ENCODE data around the gene CPA1.

Gene CPA1

DNA sequence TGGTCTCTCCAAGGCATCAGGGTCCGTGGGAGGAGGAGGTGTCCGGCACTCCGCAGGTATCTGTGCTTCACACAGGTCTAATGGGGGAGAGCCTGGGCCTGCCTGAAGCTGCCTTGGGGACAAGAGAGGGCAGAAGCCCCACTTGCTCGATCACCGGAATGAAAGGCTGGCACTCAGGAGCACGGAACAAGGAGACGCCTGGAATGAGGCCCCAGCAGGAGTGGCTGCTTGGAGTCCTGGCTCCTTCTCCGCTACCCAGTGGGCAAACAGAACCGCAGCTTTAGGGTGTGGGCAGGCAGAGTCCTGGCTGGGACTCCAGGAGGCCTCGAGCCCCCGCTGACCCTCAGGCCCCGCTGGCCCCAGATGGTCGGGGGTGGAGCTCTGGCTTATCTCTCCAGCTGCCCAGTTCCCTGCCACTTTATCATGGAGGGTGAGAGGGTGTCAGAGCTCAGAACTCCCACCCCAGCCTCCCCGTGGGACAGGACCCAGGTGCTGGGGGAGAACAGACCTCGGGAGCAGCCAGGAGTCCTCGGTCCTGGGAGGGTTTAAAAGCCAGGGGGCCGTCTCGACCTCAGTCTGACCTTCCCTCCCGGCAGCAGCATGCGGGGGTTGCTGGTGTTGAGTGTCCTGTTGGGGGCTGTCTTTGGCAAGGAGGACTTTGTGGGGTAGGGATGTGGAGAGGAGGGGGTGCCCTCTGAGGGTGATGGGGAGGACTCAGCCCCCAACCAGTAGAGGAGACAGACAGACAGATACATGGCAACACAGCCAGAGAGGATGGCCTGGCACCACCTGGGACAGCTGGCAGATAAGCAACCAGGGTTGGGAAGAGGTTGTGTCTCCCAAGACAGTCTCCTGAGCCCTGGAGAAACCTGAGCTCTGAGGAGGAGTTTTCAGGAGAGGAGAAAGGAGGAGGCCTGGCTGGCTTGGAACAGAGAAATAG is at the start of gene CPA1:
TSS of gene CPA1 (plus strand) at position 574 of the 940 bp plus-strand sequence. CDS start at position 601, 27 bp downstream.
- no peak for DNase-seq (ENCODE audit: low read depth)

DNA sequence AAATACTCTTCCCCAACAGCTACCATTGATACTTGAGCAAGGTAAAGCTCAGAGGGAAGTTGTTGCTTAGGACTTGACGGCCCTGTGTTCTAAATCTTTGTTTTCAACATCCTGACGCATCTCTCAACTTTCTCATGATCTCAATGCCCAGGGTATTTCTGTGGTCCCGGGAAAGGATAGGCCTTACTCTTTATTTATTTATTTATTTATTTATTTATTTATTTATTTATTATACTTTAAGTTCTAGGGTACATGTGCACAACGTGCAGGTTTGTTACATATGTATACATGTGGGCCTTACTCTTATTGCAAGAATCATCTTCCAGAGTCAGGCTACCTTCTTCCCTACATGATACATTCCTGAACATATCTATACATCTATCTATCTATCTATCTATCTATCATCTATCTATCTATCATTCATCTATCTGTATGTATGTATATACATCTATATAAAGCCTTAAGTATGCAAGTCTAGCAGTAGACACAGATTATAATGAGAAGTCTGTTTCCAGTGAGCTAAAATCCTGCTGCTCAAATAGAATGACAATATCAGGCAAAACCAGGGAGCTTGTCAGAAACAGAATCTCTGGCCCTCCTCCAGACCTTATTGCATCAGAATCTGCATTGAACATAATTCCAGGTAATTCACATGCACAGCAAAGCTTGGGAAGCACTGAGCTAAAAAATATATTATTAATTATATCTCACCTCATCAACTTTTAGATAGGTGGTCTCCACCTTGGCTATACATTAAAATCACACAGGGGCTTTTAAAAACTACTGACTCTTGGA is 47.8 kb upstream of the CPA1 start:
- peak; percentile 35 for DNase-seq (ENCODE audit: low read depth)

- DNase-seq (ENCODE audit: low read depth): no peak
These were observed 46.5 kb upstream of the CPA1 start for GRCh38 chr7:130333832-130334231.

- peak; percentile 26 for DNase-seq (ENCODE audit: low read depth)
These were observed 46.0 kb upstream of the CPA1 start for GRCh38 chr7:130334274-130334673.

DNA sequence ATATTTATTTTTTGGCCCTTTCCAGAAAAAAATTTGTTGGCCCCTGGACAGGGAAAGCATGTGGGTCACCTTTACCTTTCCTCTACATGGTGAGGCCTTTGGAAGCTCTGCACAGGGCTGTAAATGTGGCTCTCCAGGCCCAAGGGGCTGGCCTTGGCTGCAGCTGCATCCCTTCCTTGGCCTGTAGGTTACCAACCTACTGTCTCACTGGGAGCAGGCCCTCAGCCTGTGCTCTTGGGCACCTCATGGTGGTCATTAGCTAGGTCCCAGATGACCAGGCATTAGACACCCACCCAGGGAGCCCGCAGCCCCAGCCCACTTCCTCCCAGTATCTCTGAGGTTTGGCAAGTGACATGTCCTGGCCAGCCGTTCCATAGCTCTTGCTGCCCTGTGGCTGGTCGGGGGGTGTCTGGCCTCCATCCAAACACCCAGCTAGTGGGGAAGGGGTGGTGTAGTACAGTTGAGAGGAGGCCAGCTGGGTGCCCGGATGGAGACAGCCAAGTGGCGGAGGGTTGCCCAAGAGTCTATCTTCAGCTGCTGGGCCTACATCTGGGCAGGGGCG is 42.8 kb upstream of the CPA1 start:
- no peak for DNase-seq (ENCODE audit: low read depth)

- DNase-seq (ENCODE audit: low read depth): no peak
These were observed 42.1 kb upstream of the CPA1 start for GRCh38 chr7:130338233-130338632.

DNA sequence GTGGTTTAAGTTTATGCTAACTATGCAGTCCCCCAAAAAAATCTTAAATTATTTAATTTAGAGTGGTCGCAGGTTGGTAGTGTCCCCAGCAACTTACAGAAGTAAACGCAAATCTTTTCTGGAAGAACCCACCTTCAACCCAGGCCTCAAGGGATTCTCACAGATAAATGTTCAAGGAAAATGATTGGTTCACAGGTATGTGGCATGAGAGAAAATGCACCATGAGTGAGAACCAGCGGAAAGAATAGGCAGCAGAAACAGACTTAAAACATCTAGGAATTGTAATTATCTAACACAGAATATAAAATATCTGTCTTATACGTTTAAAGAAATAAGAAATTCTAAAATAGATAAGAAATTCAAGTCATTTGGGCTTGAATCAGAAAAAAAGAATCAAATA is 38.4 kb upstream of the CPA1 start:
- no peak for DNase-seq (ENCODE audit: low read depth)

DNA sequence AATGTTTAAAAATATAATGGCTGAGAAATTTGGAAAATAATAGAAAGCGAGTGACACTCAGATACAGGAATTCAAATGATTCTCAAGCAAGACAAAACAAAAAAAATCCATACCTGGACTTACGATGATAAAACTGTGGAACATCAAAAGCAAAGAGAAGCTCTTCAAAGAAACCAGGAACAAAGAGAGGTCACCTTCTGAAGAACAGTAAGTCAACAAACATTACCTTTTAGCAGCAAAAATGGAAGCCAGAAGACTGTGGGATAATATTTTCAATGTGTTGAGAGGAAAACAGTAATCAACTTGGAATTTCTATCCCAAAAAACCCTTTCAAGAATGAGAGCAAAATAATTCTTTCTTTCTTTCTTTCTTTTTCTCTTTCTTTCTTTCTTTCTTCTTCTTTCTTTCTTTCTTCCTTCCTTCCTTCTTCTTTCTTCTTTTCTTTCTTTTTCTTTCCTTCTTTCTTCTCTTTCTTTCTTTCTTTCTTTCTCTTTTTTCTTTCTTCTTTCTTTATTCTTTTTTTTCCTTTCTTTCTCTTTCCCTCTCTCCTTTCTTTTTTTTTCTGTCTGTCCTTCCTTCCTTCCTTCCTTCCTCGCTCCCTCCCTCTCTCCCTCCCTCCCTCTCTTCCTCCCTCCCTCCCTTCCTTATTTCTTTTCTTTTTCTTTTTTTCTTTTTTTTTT is 37.5 kb upstream of the CPA1 start:
- DNase-seq (ENCODE audit: low read depth): no peak

GRCh38 chr7:130344271-130344866 is 35.9 kb upstream of the CPA1 start, which contains the start of gene CPA5:
Gene CPA5, plus strand, starts transcription at chr7:130344816. Its CDS starts 1,670 bp downstream, at chr7:130346486.
- DNase-seq (ENCODE audit: low read depth): no peak

DNA sequence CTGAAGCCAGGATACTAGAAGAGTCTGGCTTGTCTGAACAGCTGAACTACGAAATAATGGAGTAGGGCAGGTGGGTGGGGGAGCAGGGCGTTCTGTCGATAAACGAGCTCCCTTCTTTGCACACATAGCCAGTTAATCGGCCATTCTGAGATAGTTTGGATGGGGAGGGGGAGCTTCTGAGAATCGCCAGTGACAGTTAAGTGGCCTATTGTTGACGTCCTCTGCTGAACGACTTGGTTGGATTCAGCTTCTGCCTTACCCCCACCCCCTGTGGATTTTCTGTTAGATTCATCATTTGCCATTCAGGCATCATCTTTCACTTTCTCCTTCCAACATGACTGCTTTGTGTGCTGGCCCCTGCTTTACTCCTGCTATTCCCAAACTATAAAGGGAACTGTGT is 35.2 kb upstream of the CPA1 start:
- no peak for DNase-seq (ENCODE audit: low read depth)

DNA sequence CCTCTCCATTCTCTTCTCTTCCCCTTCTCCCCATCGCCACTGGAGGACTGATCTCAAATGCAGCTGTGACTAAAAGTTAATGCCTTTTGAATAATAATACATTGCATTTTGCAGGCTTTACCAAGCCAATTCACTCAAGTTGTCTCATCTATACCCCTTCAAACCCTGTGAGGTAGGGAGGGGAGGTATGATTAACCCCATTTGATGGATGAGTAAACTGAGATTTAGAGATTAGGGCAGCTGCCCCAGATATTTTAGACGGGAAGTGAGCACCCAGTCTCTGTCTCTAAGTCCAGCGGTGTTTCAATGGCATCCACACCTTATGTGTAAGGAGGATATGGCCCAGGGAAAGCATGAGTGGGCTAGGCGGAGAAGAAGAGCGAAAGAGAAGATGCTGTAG is 34.6 kb upstream of the CPA1 start:
- DNase-seq (ENCODE audit: low read depth): no peak

DNA sequence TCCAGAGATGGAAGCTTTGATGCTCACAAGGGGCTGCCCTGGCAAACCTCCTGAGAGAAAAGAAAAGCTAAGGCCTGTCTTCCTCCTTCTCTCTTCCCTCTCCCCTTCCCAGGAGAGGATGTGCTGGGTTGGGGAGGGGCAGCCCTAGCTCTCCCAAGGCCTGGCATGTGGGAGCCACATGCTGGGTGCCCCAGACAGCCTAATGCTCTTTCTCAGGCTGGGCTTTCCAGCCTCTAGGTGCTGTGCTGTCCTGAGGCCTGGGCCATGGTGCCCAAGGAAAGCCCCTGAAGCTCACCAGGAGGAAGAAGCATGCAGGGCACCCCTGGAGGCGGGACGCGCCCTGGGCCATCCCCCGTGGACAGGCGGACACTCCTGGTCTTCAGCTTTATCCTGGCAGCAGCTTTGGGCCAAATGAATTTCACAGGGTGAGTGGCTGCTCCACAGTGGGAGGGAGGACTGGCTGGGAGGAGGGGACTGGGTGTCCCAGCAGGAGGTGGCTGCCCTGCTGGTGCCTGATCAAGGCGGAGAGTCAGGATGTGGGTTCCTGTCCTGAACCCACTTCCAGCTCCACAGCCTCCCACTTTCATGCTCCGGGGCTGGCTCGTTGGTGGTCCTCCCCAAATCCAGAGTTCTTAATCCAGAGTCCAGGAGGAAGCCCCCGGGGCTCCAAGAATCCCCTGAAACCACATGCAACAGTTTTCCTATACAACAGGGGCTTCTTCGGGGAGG is 34.0 kb upstream of the CPA1 start:
- DNase-seq (ENCODE audit: low read depth): no peak

DNA sequence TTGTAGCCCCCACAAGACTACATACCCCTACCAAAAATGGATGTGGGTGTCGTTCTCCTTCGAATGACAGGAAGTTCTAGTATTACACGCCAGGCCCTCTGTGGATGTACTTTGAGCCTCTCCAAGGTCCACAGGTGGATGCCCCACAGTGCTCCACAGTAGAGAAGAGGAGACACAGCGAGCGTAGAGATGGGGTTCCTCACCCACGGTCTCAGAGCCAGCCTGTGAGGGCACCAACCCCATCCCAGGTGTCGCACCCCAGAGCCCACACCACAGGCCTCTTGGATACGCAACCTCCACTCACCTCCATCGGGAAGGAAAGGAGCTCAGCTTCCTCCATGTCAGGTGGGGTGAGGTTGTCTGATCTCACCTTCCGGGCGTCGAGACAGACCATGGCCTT is 33.4 kb upstream of the CPA1 start:
- no peak for DNase-seq (ENCODE audit: low read depth)

DNA sequence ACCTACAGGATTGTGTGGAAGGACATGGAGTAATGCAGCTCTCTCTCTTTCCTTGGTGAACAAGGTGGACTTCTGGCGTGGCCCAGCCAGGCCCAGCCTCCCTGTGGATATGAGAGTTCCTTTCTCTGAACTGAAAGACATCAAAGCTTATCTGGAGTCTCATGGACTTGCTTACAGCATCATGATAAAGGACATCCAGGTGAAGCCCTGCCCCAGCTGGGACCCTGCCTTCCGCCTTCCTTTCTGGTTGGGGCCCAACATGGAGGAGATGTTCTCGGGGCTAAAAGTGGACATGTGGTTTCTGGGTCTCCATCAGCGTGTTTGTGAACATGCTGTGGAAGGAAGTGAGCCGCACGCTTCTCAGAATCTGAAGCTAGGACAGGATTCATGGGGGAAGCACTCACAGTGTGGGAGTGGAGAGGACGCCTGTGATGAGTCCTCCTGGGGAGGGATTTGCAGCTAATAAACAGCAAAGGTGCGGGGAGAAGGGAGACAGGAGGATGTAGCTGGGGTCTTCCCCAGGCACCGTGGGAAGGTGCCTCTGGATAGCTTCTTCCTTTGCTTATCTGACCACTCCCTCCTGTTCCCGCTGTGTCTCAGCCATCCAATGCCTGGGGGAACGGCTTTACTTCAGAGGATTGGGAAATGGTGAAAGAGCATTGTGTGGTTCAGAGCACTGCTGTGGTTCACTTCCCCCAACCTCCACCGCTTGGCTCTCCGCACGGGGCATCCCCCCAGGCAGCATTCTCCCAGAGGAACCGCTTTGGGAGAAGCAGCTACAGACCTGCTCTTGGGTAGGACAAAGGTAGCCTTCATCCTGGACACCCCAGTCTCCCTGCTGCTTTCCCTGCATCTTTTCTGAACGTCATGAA is 30.1 kb upstream of the CPA1 start:
- peak; percentile 47 for DNase-seq (ENCODE audit: low read depth)

GRCh38 chr7:130350945-130351790 is 29.1 kb upstream of the CPA1 start:
- DNase-seq (ENCODE audit: low read depth): no peak

DNA sequence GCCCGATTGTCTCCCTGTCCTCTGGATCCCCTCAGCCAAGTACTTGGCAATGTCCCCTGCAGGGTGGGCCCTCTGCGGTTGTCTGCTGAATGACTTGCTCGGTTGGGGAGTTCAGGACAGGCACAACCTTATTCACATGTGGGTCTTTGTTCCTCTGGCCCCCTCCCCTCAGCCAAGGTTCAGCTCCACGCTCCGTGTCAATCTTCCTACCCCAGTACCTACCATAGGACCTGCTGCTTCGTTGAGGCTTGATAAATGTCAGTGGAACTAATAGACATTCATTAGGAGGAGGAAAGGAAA is 28.6 kb upstream of the CPA1 start:
- DNase-seq (ENCODE audit: low read depth): no peak

- peak; percentile 65 for DNase-seq (ENCODE audit: low read depth)
These were observed 27.9 kb upstream of the CPA1 start for GRCh38 chr7:130352194-130353074.

GRCh38 chr7:130353196-130353595 is 27.1 kb upstream of the CPA1 start:
- DNase-seq (ENCODE audit: low read depth): no peak

Measured in iris pigment epithelial cell (primary cell).